ENCODE data around the gene IL17A.
"Not testable (repeated sequence)": the region's sequence is repeated elsewhere in the genome, so short reads cannot be mapped to it uniquely, and the experiment has no call there.

The IL17A gene

GRCh38 chr6:52162940-52163908, 23.0 kb upstream of the IL17A start:
- no peak for DNase-seq (ENCODE audit: low read depth, low spot score)

DNA sequence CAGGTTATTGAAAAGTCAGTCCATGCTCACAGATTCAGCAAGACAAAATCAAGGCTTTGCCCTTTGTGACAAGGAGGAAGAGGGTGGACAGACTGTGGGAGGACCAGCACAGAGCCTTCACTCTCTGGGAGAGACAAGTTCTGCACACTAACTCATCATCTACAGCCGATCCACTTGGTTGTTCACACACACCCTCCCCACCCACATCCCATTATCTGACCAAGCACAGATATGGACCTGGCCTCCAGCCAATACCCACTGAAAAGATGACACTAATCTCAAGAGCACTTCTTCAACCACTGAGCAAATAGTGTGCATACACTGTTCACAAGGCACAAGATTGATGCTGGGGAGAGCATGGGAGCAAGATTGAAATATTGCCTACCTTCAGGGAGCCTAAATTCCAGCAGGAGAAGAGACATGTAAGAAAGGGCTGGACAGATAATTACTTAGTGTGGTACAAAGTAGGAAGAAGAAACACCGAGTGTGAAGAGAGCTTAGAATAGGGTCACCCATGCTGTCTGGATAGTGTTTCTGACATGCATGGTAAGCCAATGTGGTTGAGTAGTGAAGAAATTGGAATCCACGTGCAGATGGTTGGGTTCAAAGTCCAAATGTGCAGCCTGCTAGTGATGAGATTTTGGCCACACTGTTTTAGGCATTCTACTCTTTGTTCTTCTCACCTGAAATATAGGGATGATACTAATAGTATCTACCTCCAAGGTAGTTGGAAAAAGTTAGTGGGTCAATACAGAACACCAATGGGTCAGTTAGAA, 21.7 kb upstream of the IL17A start:
- DNase-seq (ENCODE audit: low read depth, low spot score) = no peak

- no peak for DNase-seq (ENCODE audit: low read depth, low spot score)
Observed at GRCh38 chr6:52167267-52167666, 18.9 kb upstream of the IL17A start.

DNA sequence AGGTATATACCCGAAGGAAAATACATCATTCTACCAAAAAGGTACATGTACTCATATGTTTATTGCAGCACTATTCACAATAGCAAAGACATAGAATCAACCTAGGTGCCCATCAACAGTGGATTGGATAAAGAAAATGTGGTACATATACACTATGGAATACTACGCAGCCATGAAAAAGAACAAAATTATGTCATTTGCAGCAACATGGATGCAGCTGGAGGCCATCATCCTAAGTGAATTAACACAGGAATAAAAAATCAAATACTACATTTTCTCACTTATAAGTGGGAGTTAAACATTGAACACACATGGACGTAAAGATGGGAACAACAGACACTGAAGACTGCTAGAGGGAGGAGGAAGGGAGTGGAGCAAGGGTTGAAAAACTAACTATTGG, 17.8 kb upstream of the IL17A start:
- not testable (repeated sequence) for DNase-seq (ENCODE audit: low read depth, low spot score)

GRCh38 chr6:52174118-52174517, 12.1 kb upstream of the IL17A start:
- DNase-seq (ENCODE audit: low read depth, low spot score) = no peak

- DNase-seq (ENCODE audit: low read depth, low spot score) = no peak
Observed at GRCh38 chr6:52176550-52176949, 9.6 kb upstream of the IL17A start.

- no peak for DNase-seq (ENCODE audit: low read depth, low spot score)
Observed at GRCh38 chr6:52177961-52178360, 8.2 kb upstream of the IL17A start.

- no peak for DNase-seq (ENCODE audit: low read depth, low spot score)
Observed at GRCh38 chr6:52180787-52181558, 5.2 kb upstream of the IL17A start.

- DNase-seq (ENCODE audit: low read depth, low spot score) = peak; percentile 36
Observed at GRCh38 chr6:52183131-52183713, 3.0 kb upstream of the IL17A start.

DNA sequence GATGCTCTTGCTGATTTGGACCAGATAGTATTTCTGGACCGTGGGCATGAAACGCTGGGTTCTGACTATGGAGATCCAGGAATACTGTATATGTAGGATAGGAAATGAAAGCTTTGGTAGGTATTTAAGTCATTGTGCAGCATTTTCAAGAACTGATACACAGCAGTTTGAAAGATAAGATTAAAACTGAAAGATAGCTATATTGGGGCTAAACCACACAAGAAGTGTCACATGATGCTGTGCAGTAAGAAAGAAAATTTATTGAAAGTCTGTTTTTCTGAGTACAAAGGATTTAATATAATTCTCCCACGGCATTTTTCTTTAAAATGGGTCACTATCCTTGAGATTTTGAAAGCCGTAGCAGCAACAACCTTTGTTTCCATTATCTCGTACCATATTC, 305 bp downstream of the IL17A start:
- no peak for DNase-seq (ENCODE audit: low read depth, low spot score)

- DNase-seq (ENCODE audit: low read depth, low spot score) = no peak
Observed at GRCh38 chr6:52187098-52187497, 923 bp downstream of the IL17A start.

DNA sequence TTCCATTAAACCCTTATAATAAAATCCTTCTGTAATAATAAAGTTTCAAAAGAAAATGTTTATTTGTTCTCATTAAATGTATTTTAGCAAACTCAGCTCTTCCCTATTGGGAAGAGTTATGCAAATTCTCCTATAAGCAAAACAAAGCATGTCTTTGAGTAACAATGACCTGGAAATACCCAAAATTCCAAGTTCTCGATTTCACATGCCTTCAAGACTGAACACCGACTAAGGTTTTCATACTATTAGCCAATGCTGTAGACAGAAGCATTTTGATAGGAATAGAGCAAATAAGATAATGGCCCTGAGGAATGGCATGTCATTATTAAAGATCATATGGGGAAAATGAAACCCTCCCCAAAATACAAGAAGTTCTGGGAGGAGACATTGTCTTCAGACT, 3.8 kb downstream of the IL17A start:
- DNase-seq (ENCODE audit: low read depth, low spot score) = no peak

DNA sequence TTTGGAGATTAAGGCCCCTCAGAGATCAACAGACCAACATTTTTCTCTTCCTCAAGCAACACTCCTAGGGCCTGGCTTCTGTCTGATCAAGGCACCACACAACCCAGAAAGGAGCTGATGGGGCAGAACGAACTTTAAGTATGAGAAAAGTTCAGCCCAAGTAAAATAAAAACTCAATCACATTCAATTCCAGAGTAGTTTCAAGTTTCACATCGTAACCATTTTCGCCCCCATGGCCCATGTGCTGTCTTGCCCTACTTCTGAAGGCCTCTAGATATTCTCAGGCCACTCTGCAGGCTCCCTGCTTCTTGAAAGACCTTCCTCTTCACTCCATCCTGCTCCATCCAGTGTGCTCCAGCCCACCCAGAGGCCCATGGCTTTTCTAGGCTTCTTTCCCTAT, 4.2 kb downstream of the IL17A start:
- no peak for DNase-seq (ENCODE audit: low read depth, low spot score)

GRCh38 chr6:52191824-52192223, 5.6 kb downstream of the IL17A start:
- no peak for DNase-seq (ENCODE audit: low read depth, low spot score)

- no peak for DNase-seq (ENCODE audit: low read depth, low spot score)
Observed at GRCh38 chr6:52195886-52196285, 9.7 kb downstream of the IL17A start.

DNA sequence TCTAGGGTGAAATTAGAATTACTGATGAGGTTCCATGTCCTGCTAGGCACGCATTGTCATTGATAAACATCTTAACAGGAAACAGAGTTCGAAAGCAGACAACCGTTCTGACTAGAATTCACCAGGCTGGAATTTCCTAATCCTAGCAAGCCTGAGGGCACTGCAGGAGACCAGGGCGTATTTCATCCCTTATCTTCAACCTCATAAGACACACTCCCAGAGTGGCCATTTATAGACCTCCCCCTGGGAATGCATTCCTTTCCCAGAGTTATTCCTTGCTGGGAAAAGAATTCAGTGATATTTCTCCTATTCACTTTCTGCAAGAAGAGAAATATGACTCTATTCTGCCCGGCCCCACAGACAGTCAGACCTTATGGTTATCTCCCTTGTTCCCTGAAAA, 13.9 kb downstream of the IL17A start:
- DNase-seq (ENCODE audit: low read depth, low spot score) = peak; percentile 26

DNA sequence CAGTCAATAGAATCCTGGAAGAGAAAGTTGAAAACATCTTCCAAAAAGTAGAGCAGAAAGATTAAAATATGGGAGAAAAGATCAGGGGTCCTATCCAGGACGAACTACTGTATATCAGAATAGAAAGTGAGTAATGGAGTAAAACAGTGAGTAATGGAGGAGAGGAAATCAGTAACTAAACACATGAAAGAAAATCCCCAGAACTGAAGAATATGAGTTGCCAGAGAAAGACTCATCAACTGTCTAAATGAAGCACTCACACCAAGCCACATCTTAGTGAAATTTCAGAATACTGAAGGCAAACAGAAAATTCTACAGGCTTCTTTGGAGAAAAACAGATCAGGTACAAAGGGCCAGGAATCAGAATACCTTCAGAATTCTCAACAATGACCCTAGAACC, 14.9 kb downstream of the IL17A start:
- no peak for DNase-seq (ENCODE audit: low read depth, low spot score)

GRCh38 chr6:52201493-52201892, 15.3 kb downstream of the IL17A start:
- no peak for DNase-seq (ENCODE audit: low read depth, low spot score)

- no peak for DNase-seq (ENCODE audit: low read depth, low spot score)
Observed at GRCh38 chr6:52207066-52207465, 20.9 kb downstream of the IL17A start.

GRCh38 chr6:52208612-52209011, 22.4 kb downstream of the IL17A start:
- no peak for DNase-seq (ENCODE audit: low read depth, low spot score)

DNA sequence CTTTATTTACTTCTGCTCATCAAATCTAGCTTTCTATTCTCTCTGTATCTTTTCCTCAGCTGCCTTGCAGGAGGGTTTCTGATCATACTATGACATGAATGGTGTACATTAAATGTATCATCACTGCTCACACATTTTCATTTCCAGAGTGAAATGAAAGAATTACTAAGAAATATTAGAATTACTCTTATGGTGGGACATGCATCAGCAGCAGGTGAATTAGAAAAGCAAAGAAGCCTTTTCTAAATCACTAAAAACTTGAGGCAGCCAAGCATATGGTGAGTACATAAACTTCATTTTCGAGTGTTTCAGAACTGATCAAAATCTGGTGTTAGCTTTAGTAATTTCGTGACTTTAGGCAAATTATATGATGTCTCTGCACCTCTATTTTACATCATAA, 23.6 kb downstream of the IL17A start:
- DNase-seq (ENCODE audit: low read depth, low spot score) = no peak

- no peak for DNase-seq (ENCODE audit: low read depth, low spot score)
Observed at GRCh38 chr6:52210227-52210626, 24.1 kb downstream of the IL17A start.
